ENCODE results near the gene CD99L2.

CD99L2 gene

GRCh38 chrX:150761176-150761818 lies 137.2 kb downstream of the CD99L2 start:
- H3K36me3 ChIP-seq (ENCODE audit: control insufficient read depth, insufficient read depth, low read length, severe bottlenecking) = no peaks in the 10 kb centered on the region
- no peak overlapping the region for H3K9ac ChIP-seq (ENCODE audit: low read length)
- no peaks in the 10 kb centered on the region for H3K27me3 ChIP-seq (replicated peaks; ENCODE audit: control insufficient read depth, insufficient read depth, low read length)
- DNase-seq (ENCODE audit: low read depth) = no peak
- no peaks in the 10 kb centered on the region for H3K9me3 ChIP-seq (ENCODE audit: control insufficient read depth, low read length)
- H3K4me1 ChIP-seq (ENCODE audit: control insufficient read depth, insufficient read depth, low read length) = peaks cover 9% of the 10 kb centered on the region
- H3K4me3 ChIP-seq (ENCODE audit: low read length) = no peak overlapping the region

- H3K9ac ChIP-seq (ENCODE audit: low read length) = no peak overlapping the region
- DNase-seq (ENCODE audit: low read depth) = no peak
- no peaks in the 10 kb centered on the region for H3K9me3 ChIP-seq (ENCODE audit: control insufficient read depth, low read length)
- H3K27me3 ChIP-seq (replicated peaks; ENCODE audit: control insufficient read depth, insufficient read depth, low read length) = no peaks in the 10 kb centered on the region
- H3K4me1 ChIP-seq (ENCODE audit: control insufficient read depth, insufficient read depth, low read length) = peaks cover 9% of the 10 kb centered on the region
- H3K4me3 ChIP-seq (ENCODE audit: low read length) = no peak overlapping the region
- no peaks in the 10 kb centered on the region for H3K36me3 ChIP-seq (ENCODE audit: control insufficient read depth, insufficient read depth, low read length, severe bottlenecking)
Measured at GRCh38 chrX:150759568-150760416, 138.7 kb downstream of the CD99L2 start.

DNA sequence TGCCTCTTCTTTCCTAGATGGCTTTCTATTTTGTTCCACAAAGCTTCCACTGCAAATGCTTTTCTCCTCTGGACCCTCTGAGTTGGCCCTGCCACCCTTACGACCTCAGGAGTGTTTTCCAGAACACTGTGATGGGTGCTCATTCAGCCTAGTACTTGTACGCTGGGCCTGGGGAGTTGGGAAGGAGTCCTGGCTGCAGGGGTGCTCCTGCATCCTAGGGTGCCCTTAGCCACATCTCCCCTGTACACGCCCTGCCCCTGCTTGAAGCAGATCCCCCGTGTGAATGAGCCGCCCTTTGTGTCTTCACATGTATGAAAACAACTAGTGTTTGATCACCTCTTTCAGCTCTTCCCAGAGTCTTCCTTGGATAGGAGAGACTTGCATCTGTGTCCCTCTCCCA lies 141.1 kb downstream of the CD99L2 start:
- Histone ChIP-seq H3K9ac (ENCODE audit: low read length) (no peak overlapping the region), H3K4me1 (ENCODE audit: control insufficient read depth, insufficient read depth, low read length) (no peaks in the 10 kb centered on the region)

DNA sequence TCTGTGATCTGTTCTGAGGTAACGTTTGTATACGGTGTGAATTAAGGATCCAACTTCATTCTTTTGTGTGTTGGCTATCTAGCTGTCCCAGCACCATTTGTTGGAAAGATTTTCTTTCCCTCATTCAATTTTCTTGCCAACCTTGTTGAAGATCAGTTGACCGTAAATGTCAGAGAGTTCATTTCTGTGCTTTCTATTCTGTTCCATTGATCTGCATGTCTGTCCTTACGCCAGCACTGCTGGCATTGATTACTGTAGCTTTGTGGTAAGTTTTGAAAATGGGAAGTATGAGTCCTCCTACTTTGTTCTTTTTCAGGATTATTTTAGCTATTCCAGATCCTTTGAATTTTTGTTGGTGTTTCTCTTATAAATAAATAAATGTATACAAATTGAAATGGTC lies 144.5 kb downstream of the CD99L2 start:
- no peaks in the 10 kb centered on the region for H3K27me3 ChIP-seq (replicated peaks; ENCODE audit: control insufficient read depth, insufficient read depth, low read length)
- peaks cover 2% of the 10 kb centered on the region for H3K9me3 ChIP-seq (ENCODE audit: control insufficient read depth, low read length)
- no peaks in the 10 kb centered on the region for H3K4me1 ChIP-seq (ENCODE audit: control insufficient read depth, insufficient read depth, low read length)
- no peak overlapping the region for H3K9ac ChIP-seq (ENCODE audit: low read length)
- no peak for DNase-seq (ENCODE audit: low read depth)
- peaks cover 3% of the 10 kb centered on the region for H3K36me3 ChIP-seq (ENCODE audit: control insufficient read depth, insufficient read depth, low read length, severe bottlenecking)
- no peak overlapping the region for H3K4me3 ChIP-seq (ENCODE audit: low read length)

More for the DNA sequence above, 141.1 kb downstream of the CD99L2 start:
- H3K27me3 ChIP-seq (replicated peaks; ENCODE audit: control insufficient read depth, insufficient read depth, low read length) = no peaks in the 10 kb centered on the region
- DNase-seq (ENCODE audit: low read depth) = no peak
- peaks cover 2% of the 10 kb centered on the region for H3K9me3 ChIP-seq (ENCODE audit: control insufficient read depth, low read length)
- no peak overlapping the region for H3K4me3 ChIP-seq (ENCODE audit: low read length)
- H3K36me3 ChIP-seq (ENCODE audit: control insufficient read depth, insufficient read depth, low read length, severe bottlenecking) = no peaks in the 10 kb centered on the region

DNA sequence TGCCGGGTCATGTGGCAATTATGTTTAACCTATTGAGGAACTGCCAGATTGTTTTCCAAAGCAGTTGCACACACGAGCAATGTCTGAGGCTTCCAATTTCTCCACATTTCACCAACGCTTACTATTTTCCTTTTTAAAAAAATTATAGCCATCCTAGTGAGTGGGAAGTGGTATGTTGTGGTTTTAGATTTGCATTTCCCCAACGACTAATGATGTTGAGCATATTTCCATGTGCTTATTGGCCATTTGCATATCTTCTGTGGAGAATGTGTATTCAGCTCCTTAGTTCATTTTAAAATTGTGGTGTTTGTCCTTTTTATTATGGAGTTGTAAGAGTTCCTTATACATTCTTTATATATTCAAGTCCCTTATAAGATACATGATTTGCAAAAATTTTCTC lies 145.1 kb downstream of the CD99L2 start:
- Histone ChIP-seq H3K4me1 (ENCODE audit: control insufficient read depth, insufficient read depth, low read length) (no peaks in the 10 kb centered on the region), H3K36me3 (ENCODE audit: control insufficient read depth, insufficient read depth, low read length, severe bottlenecking) (peaks cover 3% of the 10 kb centered on the region), H3K27me3 (replicated peaks; ENCODE audit: control insufficient read depth, insufficient read depth, low read length) (no peaks in the 10 kb centered on the region), H3K9me3 (ENCODE audit: control insufficient read depth, low read length) (peaks cover 2% of the 10 kb centered on the region), H3K4me3 (ENCODE audit: low read length) (no peak overlapping the region), H3K9ac (ENCODE audit: low read length) (no peak overlapping the region)
- no peak for DNase-seq (ENCODE audit: low read depth)

DNA sequence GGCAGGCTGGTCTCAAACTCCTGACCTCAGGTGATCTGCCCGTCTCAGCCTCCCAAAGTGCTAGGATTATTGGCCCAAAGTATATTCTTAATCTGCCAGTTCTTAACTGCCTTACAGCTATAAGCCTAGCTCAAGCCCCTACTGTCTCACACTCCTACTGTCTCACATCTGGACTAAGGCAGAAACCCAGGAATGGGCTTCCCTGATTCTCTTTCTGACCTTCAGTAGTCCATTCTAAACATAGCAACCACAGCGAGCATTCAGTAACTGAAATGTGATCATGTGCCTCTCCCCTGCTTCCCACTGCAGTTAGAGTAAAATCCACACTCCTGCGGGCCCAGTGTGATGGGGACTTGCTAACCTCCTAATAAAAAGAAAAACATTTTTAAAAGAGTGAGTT lies 146.3 kb downstream of the CD99L2 start:
- H3K9ac ChIP-seq (ENCODE audit: low read length) = no peak overlapping the region
- no peaks in the 10 kb centered on the region for H3K4me1 ChIP-seq (ENCODE audit: control insufficient read depth, insufficient read depth, low read length)
- H3K9me3 ChIP-seq (ENCODE audit: control insufficient read depth, low read length) = peaks cover 2% of the 10 kb centered on the region
- H3K4me3 ChIP-seq (ENCODE audit: low read length) = no peak overlapping the region
- peaks cover 3% of the 10 kb centered on the region for H3K36me3 ChIP-seq (ENCODE audit: control insufficient read depth, insufficient read depth, low read length, severe bottlenecking)
- H3K27me3 ChIP-seq (replicated peaks; ENCODE audit: control insufficient read depth, insufficient read depth, low read length) = no peaks in the 10 kb centered on the region
- DNase-seq (ENCODE audit: low read depth) = no peak

DNA sequence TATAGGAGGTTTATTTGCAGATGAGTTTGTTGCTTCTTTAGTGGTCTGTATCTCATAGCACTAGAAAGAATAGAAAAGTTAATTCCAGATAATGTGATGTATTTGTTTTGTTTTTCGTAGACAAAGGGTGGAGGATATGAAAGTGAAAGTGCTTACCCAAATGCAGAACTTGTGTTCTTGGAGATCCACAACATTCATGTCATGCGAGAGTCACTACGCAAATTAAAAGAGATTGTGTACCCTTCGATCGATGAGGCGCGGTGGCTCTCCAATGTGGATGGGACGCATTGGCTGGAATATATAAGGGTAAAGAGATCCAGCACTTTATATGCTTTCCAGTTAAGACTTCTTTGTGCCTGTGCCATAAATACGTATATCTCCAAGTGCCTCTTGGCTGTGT lies 162.0 kb downstream of the CD99L2 start:
- no peak for DNase-seq (ENCODE audit: low read depth)
- no peak overlapping the region for H3K4me3 ChIP-seq (ENCODE audit: low read length)

DNA sequence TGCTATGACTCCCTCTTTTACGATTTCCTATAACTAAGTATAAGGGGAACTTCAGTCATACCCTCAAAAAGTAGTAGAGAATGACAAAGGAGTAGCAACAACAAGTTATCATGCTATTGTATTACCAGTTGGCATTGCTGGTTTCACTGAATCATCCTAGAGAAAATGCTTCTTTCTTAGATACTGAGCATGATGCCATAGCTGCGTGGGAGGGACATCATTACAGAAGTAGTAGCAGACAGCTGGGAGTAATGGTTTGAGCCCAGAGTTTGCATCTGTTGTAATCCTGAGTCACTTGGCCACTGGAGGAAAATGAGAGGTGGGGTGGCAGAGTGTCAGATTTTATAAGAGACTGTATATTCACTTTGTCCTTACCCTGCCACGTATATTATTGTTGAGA lies 166.7 kb downstream of the CD99L2 start:
- no peak overlapping the region for H3K9ac ChIP-seq (ENCODE audit: low read length)
- H3K4me3 ChIP-seq (ENCODE audit: low read length) = no peak overlapping the region
- peaks cover 12% of the 10 kb centered on the region for H3K4me1 ChIP-seq (ENCODE audit: control insufficient read depth, insufficient read depth, low read length)
- H3K9me3 ChIP-seq (ENCODE audit: control insufficient read depth, low read length) = no peaks in the 10 kb centered on the region
- H3K27me3 ChIP-seq (replicated peaks; ENCODE audit: control insufficient read depth, insufficient read depth, low read length) = peaks cover 9% of the 10 kb centered on the region
- DNase-seq (ENCODE audit: low read depth) = peak; percentile 88
- peaks cover 21% of the 10 kb centered on the region for H3K36me3 ChIP-seq (ENCODE audit: control insufficient read depth, insufficient read depth, low read length, severe bottlenecking)

More for the DNA sequence above, 162.0 kb downstream of the CD99L2 start:
- Histone ChIP-seq H3K4me1 (ENCODE audit: control insufficient read depth, insufficient read depth, low read length) (peaks cover 9% of the 10 kb centered on the region), H3K36me3 (ENCODE audit: control insufficient read depth, insufficient read depth, low read length, severe bottlenecking) (peaks cover 22% of the 10 kb centered on the region), H3K9me3 (ENCODE audit: control insufficient read depth, low read length) (no peaks in the 10 kb centered on the region), H3K27me3 (replicated peaks; ENCODE audit: control insufficient read depth, insufficient read depth, low read length) (no peaks in the 10 kb centered on the region), H3K9ac (ENCODE audit: low read length) (no peak overlapping the region)

DNA sequence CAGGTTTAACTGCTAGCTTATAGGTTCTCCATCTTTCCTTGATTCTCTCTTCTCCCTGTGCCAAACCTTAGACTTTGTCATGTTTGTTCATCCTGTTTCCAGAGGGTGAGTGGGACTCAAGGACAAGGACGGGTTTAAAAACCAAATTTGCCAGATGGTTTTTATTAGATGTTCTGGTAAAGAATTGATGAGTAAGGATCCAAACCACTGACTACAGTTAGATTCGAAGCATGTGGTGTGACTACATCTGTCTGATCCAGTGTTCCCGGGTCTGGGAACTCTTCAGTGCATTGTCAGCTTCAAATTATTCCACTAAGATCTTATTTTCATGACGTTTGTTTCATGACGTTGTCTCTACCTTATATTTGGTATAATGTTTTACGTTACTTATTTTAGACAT lies 167.7 kb downstream of the CD99L2 start:
- Histone ChIP-seq H3K9me3 (ENCODE audit: control insufficient read depth, low read length) (no peaks in the 10 kb centered on the region), H3K27me3 (replicated peaks; ENCODE audit: control insufficient read depth, insufficient read depth, low read length) (peaks cover 9% of the 10 kb centered on the region), H3K4me1 (ENCODE audit: control insufficient read depth, insufficient read depth, low read length) (peaks cover 12% of the 10 kb centered on the region), H3K9ac (ENCODE audit: low read length) (no peak overlapping the region), H3K36me3 (ENCODE audit: control insufficient read depth, insufficient read depth, low read length, severe bottlenecking) (peaks cover 20% of the 10 kb centered on the region), H3K4me3 (ENCODE audit: low read length) (no peak overlapping the region)
- peak; percentile 65 for DNase-seq (ENCODE audit: low read depth)

DNA sequence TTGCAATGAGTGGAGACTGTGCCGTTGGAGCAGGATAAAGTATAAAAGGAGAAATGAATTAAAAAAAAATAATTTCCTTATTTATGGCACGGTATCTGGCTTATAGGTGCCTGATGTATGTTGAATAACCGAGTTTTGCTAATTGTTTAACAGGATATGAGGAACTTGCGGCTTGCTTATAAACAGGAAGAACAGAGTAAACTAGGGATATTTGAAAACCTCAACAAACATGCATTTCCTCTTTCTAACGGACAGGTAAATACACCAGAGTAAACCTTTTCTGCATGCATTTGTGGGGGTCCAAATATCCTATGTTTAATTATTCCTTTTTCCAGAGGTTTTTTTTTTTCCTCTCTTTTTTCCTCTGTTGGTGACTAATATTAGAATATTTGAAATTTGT lies 168.5 kb downstream of the CD99L2 start:
- Histone ChIP-seq H3K27me3 (replicated peaks; ENCODE audit: control insufficient read depth, insufficient read depth, low read length) (peaks cover 9% of the 10 kb centered on the region), H3K4me1 (ENCODE audit: control insufficient read depth, insufficient read depth, low read length) (peaks cover 12% of the 10 kb centered on the region), H3K4me3 (ENCODE audit: low read length) (no peak overlapping the region), H3K9me3 (ENCODE audit: control insufficient read depth, low read length) (no peaks in the 10 kb centered on the region), H3K9ac (ENCODE audit: low read length) (no peak overlapping the region), H3K36me3 (ENCODE audit: control insufficient read depth, insufficient read depth, low read length, severe bottlenecking) (peaks cover 15% of the 10 kb centered on the region)
- no peak for DNase-seq (ENCODE audit: low read depth)

DNA sequence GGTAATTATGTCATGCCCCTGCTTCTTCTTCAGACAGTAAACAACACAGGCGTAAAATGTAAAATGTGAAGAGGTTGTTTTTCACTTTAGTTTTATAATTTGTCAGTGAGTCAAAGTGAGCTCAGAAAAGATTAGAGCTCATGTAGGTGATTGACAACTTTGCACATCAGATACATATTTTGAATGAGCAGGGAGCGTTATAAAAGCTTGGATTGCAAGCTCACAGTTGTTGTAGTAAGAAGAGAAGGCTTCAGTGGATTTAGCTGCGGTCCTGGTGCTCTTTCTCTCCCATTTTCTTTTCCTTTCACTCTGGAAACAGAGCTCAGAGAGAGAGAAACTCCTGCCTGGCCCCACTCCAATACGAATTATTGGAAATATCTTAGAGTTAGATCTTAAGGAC lies 178.8 kb downstream of the CD99L2 start:
- H3K9me3 ChIP-seq (ENCODE audit: control insufficient read depth, low read length) = peaks cover 7% of the 10 kb centered on the region
- peaks cover 15% of the 10 kb centered on the region for H3K27me3 ChIP-seq (replicated peaks; ENCODE audit: control insufficient read depth, insufficient read depth, low read length)
- H3K36me3 ChIP-seq (ENCODE audit: control insufficient read depth, insufficient read depth, low read length, severe bottlenecking) = no peaks in the 10 kb centered on the region
- DNase-seq (ENCODE audit: low read depth) = no peak
- H3K4me3 ChIP-seq (ENCODE audit: low read length) = no peak overlapping the region
- no peak overlapping the region for H3K9ac ChIP-seq (ENCODE audit: low read length)
- peaks cover 3% of the 10 kb centered on the region for H3K4me1 ChIP-seq (ENCODE audit: control insufficient read depth, insufficient read depth, low read length)
